Loucy (cell line): ENCODE data around the gene SAE1.

Experiments
- CTCF ChIP-seq: fragments of 200-600 bp; sonication (generic); conservative IDR thresholded peaks from 2 replicates; pipeline ENCODE4 v1.5.1; 2014; ENCODE audit warnings: mild to moderate bottlenecking, antibody characterized with exemption, low read length
- EZH2phosphoT487 ChIP-seq: fragments of 200-600 bp; IDR thresholded peaks from 2 replicates; pipeline ENCODE4 v1.6.1; 2018; ENCODE audit warnings: antibody characterized with exemption, mild to moderate bottlenecking, moderate library complexity, borderline replicate concordance

- no peak for TF ChIP-seq CTCF
- TF ChIP-seq EZH2phosphoT487, result no peak
Observed at GRCh38 chr19:47239152-47239551, 108.5 kb downstream of the SAE1 start.
